ENCODE measurements around the gene OR6K3. TPM values are rescaled to one million over a fixed set of nuclear protein-coding genes. Genes with fewer than 3 reads are reported as not detected.

Gene OR6K3
- total RNA-seq, 2 donors from 2014 or later, result not detected

- Mint-ChIP-seq H3K4me1 (no peaks in the 10 kb centered on the region), H3K27me3 (ENCODE audit: insufficient read depth) (no peaks in the 10 kb centered on the region), H3K9me3 (no peaks in the 10 kb centered on the region), H3K4me3 (no peak overlapping the region), H3K36me3 (ENCODE audit: low read depth) (no peaks in the 10 kb centered on the region), H3K27ac (no peak overlapping the region)
- H3K36me3 ChIP-seq (ENCODE audit: control insufficient read depth, insufficient read depth, low read length), result no peaks in the 10 kb centered on the region
- WGBS, 2 experiments (ENCODE audit: insufficient coverage in 1 of 2, insufficient read length in 1 of 2), result 92 to 93% methylated on average over 7 of the region's 7 CpGs
- H3K4me3 ChIP-seq (ENCODE audit: low read length), result no peak overlapping the region
- TF ChIP-seq CTCF (conservative IDR thresholded peaks at IDR 0.05), result no peak
- DNase-seq, result no peak
- H3K9me3 ChIP-seq (ENCODE audit: control insufficient read depth, low read length), result no peaks in the 10 kb centered on the region
- H3K27me3 ChIP-seq (ENCODE audit: control insufficient read depth, insufficient read depth, low read length, poor library complexity, severe bottlenecking), result no peaks in the 10 kb centered on the region
- H3K27ac ChIP-seq (ENCODE audit: low read depth, low read length), result no peak overlapping the region
- H3K9ac ChIP-seq (ENCODE audit: extremely low read depth, low read length, poor library complexity, severe bottlenecking), result no peak overlapping the region
- H3K4me1 ChIP-seq (ENCODE audit: control insufficient read depth, insufficient read depth, low read length), result no peaks in the 10 kb centered on the region
Observed at GRCh38 chr1:158674302-158674701, 46.2 kb downstream of the OR6K3 start.

Other genes with a start within 250 kb of the OR6K3 start
- gene OR10R2, start 248.5 kb downstream of the OR6K3 start, total RNA-seq, result not detected
- not detected for gene OR6Y1, start 166.3 kb downstream of the OR6K3 start, total RNA-seq
- gene OR6P1, start 150.1 kb downstream of the OR6K3 start, total RNA-seq, result not detected
- gene OR10X1, start 140.8 kb downstream of the OR6K3 start, total RNA-seq, result not detected
- gene OR10Z1, start 115.5 kb downstream of the OR6K3 start, total RNA-seq, result not detected
- not detected for gene SPTA1, start 34.0 kb downstream of the OR6K3 start, total RNA-seq
- not detected for gene OR6K2, start 20.1 kb downstream of the OR6K3 start, total RNA-seq
- not detected for gene OR6K6, start 34.0 kb upstream of the OR6K3 start, total RNA-seq
- not detected for gene OR6N1, start 51.5 kb upstream of the OR6K3 start, total RNA-seq
- not detected for gene OR6N2, start 60.5 kb upstream of the OR6K3 start, total RNA-seq
- gene MNDA, start 110.6 kb upstream of the OR6K3 start, total RNA-seq, result not detected
- gene PYHIN1, start 210.8 kb upstream of the OR6K3 start, total RNA-seq, result not detected